ENCODE results near the gene RTCB.

DNA sequence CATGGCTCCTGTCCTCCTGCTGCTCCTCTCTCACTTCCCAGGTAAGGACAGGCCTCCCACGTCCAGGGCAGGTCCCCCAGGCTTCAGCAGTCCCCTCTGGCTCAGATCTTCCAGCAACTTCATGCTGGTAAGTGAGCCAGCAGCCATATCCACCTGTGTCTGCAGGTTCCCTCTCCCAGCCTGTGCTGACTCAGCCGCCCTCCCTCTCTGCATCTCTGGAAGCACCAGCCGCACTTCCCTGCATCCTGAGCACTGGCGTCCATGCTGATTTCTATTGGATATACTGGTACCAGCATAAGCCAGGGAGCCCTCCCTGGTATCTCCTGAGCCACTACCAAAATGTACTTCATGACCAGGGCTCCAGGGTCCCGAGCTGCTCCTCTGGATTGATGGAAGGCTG lies 35.4 kb downstream of the RTCB start:
- TF ChIP-seq, protein P1, sequence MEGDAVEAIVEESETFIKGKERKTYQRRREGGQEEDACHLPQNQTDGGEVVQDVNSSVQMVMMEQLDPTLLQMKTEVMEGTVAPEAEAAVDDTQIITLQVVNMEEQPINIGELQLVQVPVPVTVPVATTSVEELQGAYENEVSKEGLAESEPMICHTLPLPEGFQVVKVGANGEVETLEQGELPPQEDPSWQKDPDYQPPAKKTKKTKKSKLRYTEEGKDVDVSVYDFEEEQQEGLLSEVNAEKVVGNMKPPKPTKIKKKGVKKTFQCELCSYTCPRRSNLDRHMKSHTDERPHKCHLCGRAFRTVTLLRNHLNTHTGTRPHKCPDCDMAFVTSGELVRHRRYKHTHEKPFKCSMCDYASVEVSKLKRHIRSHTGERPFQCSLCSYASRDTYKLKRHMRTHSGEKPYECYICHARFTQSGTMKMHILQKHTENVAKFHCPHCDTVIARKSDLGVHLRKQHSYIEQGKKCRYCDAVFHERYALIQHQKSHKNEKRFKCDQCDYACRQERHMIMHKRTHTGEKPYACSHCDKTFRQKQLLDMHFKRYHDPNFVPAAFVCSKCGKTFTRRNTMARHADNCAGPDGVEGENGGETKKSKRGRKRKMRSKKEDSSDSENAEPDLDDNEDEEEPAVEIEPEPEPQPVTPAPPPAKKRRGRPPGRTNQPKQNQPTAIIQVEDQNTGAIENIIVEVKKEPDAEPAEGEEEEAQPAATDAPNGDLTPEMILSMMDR (IDR thresholded peaks at IDR 0.05; ENCODE audit: insufficient read depth, low read depth, low read length), result no peak
- TF ChIP-seq EZH2 (IDR thresholded peaks at IDR 0.05; ENCODE audit: insufficient read depth, low read length), result no peak

Data from astrocyte (in vitro differentiated cells and primary cell).